Stimulated activated CD8-positive, alpha-beta memory T cell treated with anti-CD3 and anti-CD28 coated beads, Interleukin-7, amount 100 ng/mL, for 4 hours (primary cell): Measurements from ENCODE around the gene TBC1D24.
"Not testable (repeated sequence)": the region's sequence is repeated elsewhere in the genome, so short reads cannot be mapped to it uniquely, and the experiment has no call there.

Experiments
- DNase-seq, 2 donors: peaks; one replicate each; pipeline ENCODE4 v3.0.0-alpha.2; 2020; ENCODE audit warnings: low read depth in 2 of 2

TBC1D24 gene

DNA sequence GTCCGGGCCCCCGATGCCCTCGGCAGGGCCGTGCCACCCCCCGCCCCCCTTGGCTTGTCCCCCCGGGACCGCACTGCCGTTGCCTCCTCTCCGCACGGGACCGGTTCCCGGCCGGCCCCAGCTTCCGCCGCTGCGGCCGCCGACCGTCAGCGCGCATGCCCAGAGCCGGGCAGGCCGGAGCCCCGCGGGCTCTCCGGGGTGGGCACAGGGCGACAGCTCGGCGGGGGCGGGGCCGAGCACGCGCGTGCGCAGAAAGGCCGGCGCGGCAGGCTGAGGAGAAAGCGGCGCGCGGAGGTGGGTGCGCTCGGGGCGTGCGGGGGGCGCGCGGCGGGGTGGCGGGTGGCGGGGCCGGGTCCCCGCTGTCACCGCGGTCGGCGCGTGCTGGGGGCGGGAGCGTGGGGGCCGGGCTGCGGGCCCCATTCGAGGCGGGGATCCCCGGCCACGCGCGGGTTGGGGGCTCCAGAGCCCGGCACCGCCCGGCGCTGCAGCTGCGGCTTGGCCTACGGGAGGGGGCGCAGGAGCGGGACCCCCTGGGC lies at the start of gene TBC1D24:
Gene TBC1D24 (plus strand): TSS at position 251 of the 536 bp plus-strand sequence. CDS start 21,022 bp downstream, outside the sequence.
- DNase-seq: peak; percentile 43 to 80

DNA sequence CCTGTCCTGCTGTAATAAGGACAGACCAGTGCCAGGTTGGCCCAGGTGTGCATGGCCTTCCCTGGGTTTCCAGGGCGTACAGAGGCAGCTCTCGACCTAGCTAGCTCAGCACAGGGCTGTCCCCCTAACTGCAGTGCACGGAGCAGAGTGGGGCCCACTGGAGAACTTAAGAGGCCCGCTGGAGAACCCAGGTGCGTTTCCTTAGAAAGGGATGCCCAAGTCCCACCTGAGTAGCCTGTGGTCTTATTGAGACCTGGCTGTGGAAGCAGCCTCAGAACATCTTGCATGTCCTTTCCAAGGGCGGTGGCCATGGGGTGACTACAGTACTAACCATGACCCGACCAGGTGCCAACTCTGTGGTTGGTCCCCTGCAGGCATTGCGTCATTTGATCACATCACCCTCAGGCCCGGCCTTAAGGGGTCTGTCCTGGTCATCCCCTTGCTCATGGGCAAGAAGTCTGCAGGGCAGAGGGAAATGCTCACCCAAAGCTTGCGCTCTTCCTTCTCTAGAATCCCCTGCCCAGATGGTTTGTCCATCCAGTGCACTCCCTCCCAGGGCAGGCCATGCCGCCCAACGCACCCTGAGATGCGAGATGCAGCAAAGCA lies 49.0 kb upstream of the TBC1D24 start:
- no peak for DNase-seq

DNA sequence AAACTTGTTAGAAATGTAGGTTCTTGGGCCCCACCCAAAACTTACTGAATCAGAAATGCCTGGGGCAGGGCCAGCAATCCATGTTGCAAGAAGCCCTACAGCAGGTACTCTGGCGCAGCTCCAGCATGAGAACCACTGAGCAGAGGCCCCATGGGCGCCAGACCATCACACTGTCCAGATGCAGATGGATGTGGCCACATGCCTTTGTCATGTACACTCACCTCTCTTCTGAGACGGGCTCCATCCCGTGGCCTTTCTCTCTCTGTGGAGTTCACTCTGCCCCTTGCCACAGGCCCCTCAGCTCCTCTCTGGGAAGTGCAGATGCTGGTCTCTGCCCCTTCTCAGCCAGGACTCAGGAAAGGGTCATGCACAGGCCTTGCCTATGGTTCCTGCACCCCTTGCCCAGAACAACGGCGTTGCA lies 48.0 kb upstream of the TBC1D24 start:
- no peak for DNase-seq

DNA sequence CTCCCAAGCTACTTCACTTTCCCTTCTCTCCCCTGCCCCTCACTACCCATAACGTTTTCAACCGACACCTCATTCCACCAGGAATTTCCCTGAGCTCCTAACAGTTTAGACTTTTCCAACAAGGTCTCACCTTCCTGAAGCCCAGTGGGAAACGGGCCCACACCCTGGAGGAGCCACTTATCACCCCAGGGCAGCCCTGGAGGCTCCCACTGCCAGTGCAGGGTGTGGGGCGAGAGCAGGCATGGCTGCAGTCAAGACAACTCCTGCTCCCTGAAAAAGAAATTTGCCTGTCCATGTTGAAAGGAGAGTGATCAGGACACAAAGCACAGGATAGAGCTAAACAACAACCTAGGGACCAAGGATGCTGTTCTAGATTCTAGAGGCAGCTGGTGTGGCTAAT lies 47.4 kb upstream of the TBC1D24 start:
- DNase-seq: no peak

DNA sequence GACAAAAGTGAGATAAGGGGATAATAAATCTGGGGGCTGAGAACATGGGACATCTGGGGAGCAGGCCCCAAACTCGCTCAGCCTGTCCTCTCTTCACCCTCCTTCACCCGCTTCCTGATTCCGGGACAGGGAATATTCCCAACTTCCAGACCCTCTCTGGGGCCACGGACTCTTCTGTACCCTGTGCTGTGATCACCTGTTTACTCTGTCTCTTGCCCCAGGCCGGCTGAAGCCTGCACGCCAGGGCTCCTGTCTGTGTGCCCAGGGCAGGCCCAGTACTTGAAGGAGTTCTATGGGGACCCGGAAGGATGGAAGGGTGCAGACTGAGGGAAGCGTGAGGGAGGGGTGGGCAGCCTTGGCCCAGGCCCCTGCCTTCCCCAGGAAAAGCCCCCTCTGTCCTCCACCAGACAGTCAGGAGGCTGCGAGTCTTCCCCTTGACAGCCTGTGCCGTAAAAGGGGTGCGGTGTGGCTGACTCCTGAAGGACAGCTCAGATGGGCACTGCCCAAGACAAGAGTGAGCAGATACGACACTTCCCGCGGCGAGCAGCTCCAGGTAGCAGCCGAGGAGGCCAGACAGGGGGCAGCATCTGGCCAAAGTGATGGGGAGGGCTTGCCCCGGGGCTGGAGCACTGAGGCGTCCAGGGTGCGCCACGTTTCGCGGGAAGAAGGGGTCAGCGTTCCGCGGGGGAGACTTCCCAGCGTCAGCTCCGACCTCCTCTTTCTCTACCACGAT lies 46.7 kb upstream of the TBC1D24 start:
- no peak for DNase-seq

- DNase-seq: no peak
Measured at GRCh38 chr16:2428784-2429033, 46.2 kb upstream of the TBC1D24 start.

- DNase-seq: peak; percentile 94 to 97
Measured at GRCh38 chr16:2429034-2429770, 45.7 kb upstream of the TBC1D24 start, which contains the start of gene CCNF. Gene CCNF (plus strand): TSS chr16:2429447. CDS start chr16:2429482, 35 bp downstream.

DNA sequence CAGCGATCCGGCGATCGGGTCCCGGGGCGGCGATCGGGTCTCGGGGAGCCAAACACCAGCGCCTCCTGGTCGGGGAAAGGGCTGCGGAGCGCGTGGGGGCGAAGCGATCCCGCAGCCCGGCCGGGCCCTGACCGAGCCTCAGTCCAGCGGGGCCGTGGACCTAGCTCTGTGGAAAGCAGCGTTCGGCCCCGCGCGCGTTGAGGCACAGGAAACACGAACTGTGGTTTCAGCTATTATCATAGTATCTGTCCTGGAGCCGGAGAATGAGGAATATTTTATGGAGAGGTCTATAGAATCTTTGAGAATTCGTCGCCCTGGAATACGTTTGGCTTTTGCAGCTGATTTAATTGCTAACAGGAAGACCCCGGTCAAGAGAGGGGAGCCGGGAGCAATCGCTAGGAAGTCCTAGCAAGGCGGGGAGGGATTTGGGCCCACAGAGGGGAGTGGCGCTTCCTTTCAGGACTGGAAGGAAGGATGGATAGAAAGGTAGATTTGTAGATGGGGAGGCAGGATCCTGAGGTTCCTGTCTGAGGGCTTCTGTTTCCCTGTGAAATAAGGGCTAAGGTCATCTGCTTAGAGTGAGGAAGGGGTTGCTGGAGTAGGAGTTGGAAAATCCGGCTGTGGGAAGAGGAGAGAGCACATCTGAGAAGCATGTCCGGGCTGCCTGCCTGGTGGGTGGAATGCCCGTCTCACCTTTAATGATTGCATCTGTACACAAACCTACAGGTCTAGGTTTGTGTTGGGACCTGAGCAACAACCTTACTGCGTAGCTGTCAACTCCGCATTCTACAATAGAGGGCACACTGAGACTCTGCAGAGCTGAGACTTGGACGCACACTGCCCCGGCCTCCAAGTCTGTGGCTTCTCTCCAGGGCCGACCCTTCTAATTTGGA lies 44.9 kb upstream of the TBC1D24 start:
- no peak for DNase-seq

DNA sequence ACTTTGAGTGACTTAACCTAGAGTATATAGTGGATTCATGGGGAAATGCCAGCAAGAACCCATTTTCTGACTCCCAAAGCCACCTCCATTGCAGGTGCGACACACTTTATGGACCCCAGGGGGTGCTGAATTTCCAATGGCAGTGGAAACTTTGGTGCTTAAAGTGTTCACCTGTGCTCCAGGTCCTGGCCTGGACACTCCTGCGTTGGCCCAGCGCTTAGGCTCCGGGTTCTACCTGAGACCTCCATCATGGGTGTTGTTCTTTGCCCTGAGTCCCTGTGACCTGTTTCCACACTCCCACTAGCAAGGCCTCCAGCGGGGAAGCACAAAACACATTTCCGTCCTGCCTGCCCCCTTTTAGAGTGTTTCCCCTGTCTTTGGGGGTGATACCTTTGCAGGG lies 42.6 kb upstream of the TBC1D24 start:
- no peak for DNase-seq

- no peak for DNase-seq
Measured at GRCh38 chr16:2432801-2433505, 42.0 kb upstream of the TBC1D24 start.

DNA sequence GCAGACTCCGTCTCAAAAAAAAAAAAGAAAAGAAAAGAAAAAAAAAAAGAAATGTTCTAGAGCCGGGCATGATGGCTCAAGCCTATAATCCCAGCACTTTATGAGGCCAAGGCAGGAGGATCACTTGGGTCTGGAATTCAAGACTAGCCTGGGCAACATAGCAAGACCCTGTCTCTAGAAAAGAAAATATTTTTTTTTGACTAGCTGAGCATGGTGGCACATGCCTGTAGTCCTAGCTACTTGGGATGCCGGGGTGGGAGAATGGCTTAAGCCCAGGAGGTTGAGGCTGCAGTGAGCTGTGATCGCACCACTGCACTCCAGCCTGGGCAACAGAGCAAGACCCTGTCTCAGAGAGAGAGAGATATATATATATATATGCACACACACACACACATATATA lies 39.7 kb upstream of the TBC1D24 start:
- not testable (repeated sequence) for DNase-seq

DNA sequence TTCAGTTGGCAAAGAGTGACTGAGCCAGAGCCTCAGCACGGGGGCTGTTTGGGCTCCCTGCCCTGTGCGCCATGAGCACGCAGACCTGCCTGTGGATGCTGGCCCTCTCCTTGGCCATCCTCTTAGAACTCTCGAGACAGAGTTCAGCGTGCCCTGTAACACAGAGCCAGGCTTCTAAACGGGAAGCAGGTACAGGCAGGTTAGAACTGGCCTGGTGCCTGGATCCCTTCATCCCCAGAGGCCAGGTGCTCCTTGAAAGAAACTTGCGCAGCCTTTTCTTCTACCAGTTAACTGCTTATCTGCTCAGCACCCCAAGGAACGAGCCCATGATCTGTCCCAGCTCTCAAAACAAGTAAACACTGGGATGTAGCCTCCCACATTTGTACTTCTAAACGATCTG lies 38.8 kb upstream of the TBC1D24 start:
- no peak for DNase-seq

DNA sequence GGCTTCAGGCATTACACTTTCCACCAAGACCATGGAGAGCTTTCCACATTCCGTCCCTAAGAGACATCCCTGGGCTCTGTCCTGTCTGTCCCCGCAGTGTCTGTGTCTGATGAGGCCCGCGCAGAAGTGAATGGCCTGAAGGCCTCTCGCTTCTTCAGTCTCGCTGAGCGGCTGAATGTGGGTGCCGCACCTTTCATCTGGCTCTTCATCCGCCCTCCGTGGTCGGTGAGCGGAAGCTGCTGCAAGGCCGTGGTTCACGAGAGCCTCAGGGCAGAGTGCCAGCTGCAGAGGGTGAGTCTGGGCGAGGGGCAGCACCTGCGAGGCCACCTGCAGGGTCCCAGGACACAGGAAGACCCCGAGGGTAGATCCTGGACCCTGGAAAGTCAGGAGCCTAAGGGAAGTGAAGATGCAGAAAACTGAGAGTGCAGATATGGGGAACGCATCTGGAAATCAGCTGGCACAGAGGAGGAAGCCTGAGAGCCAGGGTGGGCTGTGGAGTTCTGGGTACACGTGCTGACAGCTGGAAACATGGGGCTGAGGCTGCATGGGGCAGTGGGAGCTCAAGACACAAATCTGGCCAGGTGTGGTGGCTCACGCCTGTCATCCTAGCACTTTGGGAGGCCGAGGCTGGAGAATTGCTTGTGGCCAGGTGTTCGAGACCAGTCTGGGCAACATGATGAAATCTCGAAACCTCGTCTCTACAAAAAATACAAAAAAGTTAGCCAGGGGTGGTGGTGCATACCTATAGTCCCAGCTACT lies 37.7 kb upstream of the TBC1D24 start:
- no peak for DNase-seq

- DNase-seq: no peak
Measured at GRCh38 chr16:2438121-2438520, 36.8 kb upstream of the TBC1D24 start.

DNA sequence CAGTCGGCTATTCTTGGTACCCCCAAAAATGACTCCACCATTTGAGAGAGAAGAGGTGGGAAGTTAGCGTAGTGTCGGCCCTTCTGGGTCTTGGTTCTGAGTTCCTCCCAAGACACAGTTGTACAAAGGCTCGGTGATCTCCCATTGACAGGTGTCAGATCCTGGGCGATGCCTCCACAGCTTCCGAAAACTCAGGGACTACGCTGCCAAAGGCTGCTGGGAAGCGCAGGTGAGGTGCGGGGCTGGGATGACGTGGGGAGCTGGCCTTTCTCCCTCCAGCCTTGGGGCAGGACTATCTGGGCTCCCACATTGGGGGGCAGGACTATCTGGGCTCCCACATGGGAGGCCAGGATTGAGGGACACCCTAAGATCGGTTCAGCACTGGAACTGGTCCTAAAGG lies 35.3 kb upstream of the TBC1D24 start:
- DNase-seq: no peak

DNA sequence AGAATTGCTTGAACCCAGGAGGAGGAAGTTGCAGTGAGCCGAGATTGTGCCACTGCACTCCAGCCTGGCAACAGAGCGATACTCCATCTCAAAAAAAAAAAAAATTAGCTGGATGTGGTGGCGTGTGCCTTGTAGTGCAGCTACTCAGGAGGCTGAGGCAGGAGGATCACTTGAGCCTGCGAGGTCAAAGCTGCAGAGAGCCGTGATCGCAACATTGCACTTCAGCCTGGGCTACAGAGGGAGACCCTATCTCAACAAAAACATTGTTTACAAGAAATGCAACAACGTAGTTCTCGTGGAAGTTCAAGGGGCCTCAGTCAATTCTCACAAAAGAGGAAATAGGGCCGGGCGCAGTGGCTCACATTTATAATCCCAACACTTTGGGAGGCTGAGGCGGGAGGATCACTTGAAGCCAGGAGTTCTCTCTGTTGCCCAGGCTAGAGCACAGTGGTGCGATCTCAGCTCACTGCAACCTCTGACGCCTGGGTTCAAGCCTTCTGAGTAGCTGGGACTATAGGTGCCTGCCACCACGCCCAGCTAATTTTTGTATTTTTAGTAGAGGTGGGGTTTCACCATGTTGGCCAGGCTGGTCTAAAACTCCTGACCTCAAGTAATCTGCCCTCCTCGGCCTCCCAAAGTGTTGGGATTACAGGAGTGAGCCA lies 33.7 kb upstream of the TBC1D24 start:
- not testable (repeated sequence) for DNase-seq

- DNase-seq: no peak
Measured at GRCh38 chr16:2443555-2443954, 31.4 kb upstream of the TBC1D24 start.

DNA sequence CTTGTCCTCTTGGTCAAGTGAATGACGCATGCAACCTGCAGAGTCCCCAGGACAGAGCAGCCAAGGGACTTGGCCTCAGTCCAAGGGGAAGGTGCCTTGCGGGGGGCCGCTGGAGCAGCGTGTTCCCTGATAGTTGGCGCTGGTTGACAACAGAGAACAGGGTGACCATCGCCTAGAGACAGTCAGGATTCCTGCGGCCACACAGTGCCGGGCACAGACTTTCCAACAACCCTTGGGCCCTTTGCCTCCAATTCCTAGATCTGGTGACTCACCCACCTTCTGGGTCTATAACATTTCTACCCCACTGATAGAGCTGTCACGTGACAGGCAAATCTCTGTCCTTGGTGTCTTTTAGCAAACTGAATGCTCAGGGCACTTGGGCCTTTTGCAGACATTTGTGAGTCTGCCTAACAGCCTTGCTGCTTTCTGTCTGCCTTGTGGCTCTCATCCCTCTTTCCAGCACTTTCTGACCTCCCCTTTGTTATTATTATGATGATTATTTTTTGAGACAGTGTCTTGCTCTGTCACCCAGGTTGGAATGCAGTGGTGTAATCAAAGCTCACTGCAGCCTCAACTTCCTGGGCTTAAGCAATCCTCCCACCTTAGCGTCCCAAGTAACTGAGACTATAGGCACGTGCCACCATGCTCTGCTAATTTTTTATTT lies 26.9 kb upstream of the TBC1D24 start:
- no peak for DNase-seq

DNA sequence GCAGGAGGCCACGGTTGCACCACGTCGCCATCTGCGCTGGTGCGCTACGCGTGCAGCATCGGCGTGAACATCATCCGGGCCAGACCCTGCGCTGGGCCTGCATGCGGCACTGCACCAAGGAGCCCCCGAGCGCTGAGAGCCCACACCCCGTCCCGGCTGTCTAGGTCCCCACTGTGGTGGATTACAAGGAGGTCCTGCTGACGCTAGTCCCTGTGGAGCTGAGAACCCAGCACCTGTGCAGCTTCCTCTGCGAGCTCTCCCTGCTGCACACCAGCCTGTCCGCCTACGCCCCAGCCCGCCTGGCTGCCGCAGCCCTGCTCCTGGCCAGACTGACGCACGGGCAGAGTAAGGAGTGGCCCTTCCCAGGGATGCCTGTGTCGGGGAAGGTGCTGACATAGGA lies 25.8 kb upstream of the TBC1D24 start:
- no peak for DNase-seq
